Progenitor cell of endocrine pancreas (in vitro differentiated cells): Measurements from ENCODE around the gene AGBL1. TPM values are rescaled to one million over a fixed set of nuclear protein-coding genes. Genes with fewer than 3 reads are reported as not detected.

Experiments used
- DNase-seq: peaks from one replicate; pipeline ENCODE4 v3.0.0; 2021; ENCODE audit warnings: low spot score; ENCODE audit not compliant: unreplicated experiment
- H3K27ac Mint-ChIP-seq: 2 replicates; pipeline ENCODE4 v1.8.0; 2021; ENCODE audit warnings: mild to moderate bottlenecking, moderate library complexity, mixed read lengths
- H3K27me3 Mint-ChIP-seq: 2 replicates; pipeline ENCODE4 v1.8.0; 2021; ENCODE audit warnings: mixed read lengths
- H3K36me3 Mint-ChIP-seq: 2 replicates; pipeline ENCODE4 v1.8.0; 2022; ENCODE audit warnings: mixed read lengths; ENCODE audit not compliant: insufficient read depth
- H3K4me1 Mint-ChIP-seq: 2 replicates; pipeline ENCODE4 v1.8.0; 2021; ENCODE audit warnings: low read depth, mixed read lengths
- H3K4me3 Mint-ChIP-seq: 2 replicates; pipeline ENCODE4 v1.8.0; 2021; ENCODE audit warnings: low read depth, mild to moderate bottlenecking, moderate library complexity, mixed read lengths
- H3K9me3 Mint-ChIP-seq: 2 replicates; pipeline ENCODE4 v1.8.0; 2021; ENCODE audit warnings: low read depth, mixed read lengths
- total RNA-seq: library from RNA; stranded (reverse); gene quantifications from 2 replicates; pipeline ENCODE4 v1.2.1, GENCODE V29; 2021
- TF ChIP-seq, protein P1 (sequence below): fragments of 200-600 bp; sonication (generic); IDR thresholded peaks from one replicate; pipeline ENCODE4 v1.5.0; 2021; ENCODE audit warnings: antibody characterized with exemption, mild to moderate bottlenecking; ENCODE audit not compliant: unreplicated experiment

The AGBL1 gene
- total RNA-seq, 1 donor from 2014 or later = not detected

DNA sequence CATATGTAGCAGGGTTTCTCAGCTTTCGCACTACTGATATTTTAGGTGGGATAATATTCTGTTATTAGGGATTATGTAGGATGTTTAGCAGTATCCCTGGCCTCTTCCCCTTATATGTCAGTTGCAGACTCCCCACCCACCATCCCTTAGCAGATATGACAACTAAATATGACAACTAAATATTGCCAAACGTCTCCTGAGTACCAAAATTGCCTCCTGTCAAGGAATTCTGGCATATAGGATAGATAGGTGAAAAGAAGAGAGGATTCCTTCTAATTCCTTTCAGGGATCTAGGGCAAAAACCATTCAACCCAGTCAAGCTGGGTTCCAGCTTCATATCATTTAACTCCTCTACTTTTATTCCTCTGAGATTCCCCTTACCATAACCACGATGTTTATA lies 759.8 kb downstream of the AGBL1 start:
- DNase-seq = no peak
- no peak overlapping the region for H3K4me3 Mint-ChIP-seq
- no peaks in the 10 kb centered on the region for H3K27me3 Mint-ChIP-seq
- no peak overlapping the region for H3K27ac Mint-ChIP-seq
- no peaks in the 10 kb centered on the region for H3K36me3 Mint-ChIP-seq
- TF ChIP-seq, protein P1, sequence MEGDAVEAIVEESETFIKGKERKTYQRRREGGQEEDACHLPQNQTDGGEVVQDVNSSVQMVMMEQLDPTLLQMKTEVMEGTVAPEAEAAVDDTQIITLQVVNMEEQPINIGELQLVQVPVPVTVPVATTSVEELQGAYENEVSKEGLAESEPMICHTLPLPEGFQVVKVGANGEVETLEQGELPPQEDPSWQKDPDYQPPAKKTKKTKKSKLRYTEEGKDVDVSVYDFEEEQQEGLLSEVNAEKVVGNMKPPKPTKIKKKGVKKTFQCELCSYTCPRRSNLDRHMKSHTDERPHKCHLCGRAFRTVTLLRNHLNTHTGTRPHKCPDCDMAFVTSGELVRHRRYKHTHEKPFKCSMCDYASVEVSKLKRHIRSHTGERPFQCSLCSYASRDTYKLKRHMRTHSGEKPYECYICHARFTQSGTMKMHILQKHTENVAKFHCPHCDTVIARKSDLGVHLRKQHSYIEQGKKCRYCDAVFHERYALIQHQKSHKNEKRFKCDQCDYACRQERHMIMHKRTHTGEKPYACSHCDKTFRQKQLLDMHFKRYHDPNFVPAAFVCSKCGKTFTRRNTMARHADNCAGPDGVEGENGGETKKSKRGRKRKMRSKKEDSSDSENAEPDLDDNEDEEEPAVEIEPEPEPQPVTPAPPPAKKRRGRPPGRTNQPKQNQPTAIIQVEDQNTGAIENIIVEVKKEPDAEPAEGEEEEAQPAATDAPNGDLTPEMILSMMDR = no peak
- H3K4me1 Mint-ChIP-seq = no peaks in the 10 kb centered on the region
- H3K9me3 Mint-ChIP-seq = no peaks in the 10 kb centered on the region

DNA sequence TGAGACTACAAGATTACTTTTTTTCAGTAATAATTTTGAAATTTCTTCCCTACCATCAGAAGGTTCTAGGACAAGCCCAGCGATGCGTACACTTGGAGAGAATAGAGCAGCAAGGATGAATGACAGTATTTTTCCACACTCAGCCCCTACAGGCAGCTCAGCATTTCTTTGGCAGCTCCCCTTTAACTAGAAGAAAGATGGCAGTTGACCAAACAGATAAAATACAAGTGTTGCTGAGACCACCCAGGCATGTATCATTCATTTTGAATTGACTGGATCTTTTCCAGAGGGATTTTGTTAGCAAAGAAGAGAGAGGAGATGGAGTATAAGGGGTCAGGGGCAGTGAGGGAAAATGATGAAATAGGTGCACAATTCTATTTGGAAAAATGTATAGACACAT lies 761.3 kb downstream of the AGBL1 start:
- H3K4me1 Mint-ChIP-seq = no peaks in the 10 kb centered on the region
- TF ChIP-seq, protein P1 = no peak
- no peaks in the 10 kb centered on the region for H3K27me3 Mint-ChIP-seq
- no peaks in the 10 kb centered on the region for H3K36me3 Mint-ChIP-seq
- DNase-seq = no peak
- no peak overlapping the region for H3K27ac Mint-ChIP-seq
- no peaks in the 10 kb centered on the region for H3K9me3 Mint-ChIP-seq
- no peak overlapping the region for H3K4me3 Mint-ChIP-seq

DNA sequence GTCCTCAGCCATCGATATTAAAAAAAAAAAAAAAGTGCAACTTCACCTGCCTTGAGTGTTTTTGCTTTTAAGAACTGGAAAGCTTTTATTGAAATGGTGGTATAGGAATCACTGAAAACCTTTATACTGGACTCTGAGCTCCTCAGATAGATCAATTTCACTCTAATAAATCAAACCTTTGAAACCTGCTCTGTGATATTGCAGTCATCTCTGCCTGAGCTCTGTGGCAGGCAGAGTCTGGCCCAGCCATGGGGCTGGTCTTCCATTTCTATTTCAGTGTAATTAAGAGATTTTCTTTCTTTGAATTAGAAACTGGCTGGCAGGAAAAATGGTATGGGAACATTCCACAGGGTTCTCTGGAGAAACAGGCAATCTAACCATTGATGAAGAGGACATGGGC lies 762.5 kb downstream of the AGBL1 start:
- DNase-seq = no peak
- Mint-ChIP-seq H3K27ac (no peak overlapping the region), H3K4me3 (no peak overlapping the region), H3K36me3 (no peaks in the 10 kb centered on the region), H3K27me3 (no peaks in the 10 kb centered on the region), H3K4me1 (no peaks in the 10 kb centered on the region), H3K9me3 (no peaks in the 10 kb centered on the region)
- TF ChIP-seq, protein P1 = no peak

DNA sequence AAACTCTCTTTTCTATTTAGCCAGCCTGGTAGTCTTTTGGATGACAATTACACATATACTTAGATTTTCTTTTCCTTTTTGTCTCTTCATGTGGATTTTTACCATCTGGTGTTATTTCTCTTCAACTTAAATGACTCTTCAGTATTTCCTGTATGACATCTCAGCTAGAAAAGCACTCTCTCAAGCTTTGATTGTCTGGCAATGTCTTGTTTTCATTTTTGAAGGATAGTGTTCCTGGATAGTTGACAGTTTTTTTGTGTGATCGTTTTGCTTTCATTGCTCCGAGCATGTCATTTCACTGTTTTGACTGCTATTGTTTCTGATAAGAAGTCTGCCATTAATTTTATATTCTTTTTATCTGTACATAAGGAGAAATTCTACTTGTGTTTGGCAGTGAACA lies 766.4 kb downstream of the AGBL1 start:
- Mint-ChIP-seq H3K4me3 (no peak overlapping the region), H3K36me3 (no peaks in the 10 kb centered on the region), H3K4me1 (no peaks in the 10 kb centered on the region), H3K9me3 (no peaks in the 10 kb centered on the region), H3K27ac (no peak overlapping the region), H3K27me3 (no peaks in the 10 kb centered on the region)
- TF ChIP-seq, protein P1 = no peak
- no peak for DNase-seq

DNA sequence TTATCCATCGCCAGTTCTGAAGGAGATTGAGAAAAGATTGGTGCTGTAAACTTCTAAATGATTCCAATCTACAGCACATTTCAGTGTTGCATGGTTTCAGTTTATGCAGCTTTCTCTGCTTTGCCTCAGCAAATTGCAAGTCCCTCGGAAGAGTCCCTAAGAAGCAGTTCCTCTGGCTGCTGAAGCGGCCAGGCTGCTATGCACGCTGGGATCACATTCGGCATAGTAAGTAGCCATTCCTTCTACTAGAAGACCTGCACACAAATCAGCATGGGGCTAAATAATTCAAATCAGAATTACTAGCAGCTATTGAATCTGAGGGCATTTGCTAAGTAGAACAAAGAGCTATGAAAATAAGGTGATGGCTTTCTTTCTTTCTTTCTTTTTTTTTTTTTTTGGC lies 769.5 kb downstream of the AGBL1 start:
- Mint-ChIP-seq H3K9me3 (no peaks in the 10 kb centered on the region), H3K27ac (no peak overlapping the region), H3K36me3 (no peaks in the 10 kb centered on the region), H3K4me3 (no peak overlapping the region), H3K4me1 (no peaks in the 10 kb centered on the region), H3K27me3 (no peaks in the 10 kb centered on the region)
- TF ChIP-seq, protein P1 = no peak
- DNase-seq = no peak
